WI38 (cell line): Measurements from ENCODE around the gene ATOSA.

Experiments
- H3K4me3 ChIP-seq: 2 replicates; pipeline ENCODE4 v1.5.1; 2011; ENCODE audit warnings: low read depth, mild to moderate bottlenecking, control low read depth, low read length
- CTCF ChIP-seq: IDR thresholded peaks from 2 replicates; pipeline ENCODE4 v1.5.1; 2012; ENCODE audit warnings: low read depth, mild to moderate bottlenecking, control low read depth, low read length

ATOSA gene

GRCh38 chr15:52668133-52668532, 11.1 kb downstream of the ATOSA start:
- no peak overlapping the region for H3K4me3 ChIP-seq
- TF ChIP-seq CTCF = no peak

- no peak for TF ChIP-seq CTCF
- no peak overlapping the region for H3K4me3 ChIP-seq
Measured at GRCh38 chr15:52667597-52667996, 11.6 kb downstream of the ATOSA start.

- H3K4me3 ChIP-seq = no peak overlapping the region
- TF ChIP-seq CTCF = no peak
Measured at GRCh38 chr15:52663536-52664294, 15.5 kb downstream of the ATOSA start.

GRCh38 chr15:52661909-52662308, 17.3 kb downstream of the ATOSA start:
- TF ChIP-seq CTCF = no peak
- no peak overlapping the region for H3K4me3 ChIP-seq

GRCh38 chr15:52660192-52660591, 19.0 kb downstream of the ATOSA start:
- no peak for TF ChIP-seq CTCF
- H3K4me3 ChIP-seq = no peak overlapping the region

- no peak overlapping the region for H3K4me3 ChIP-seq
- no peak for TF ChIP-seq CTCF
Measured at GRCh38 chr15:52658955-52659354, 20.2 kb downstream of the ATOSA start.

- no peak for TF ChIP-seq CTCF
- no peak overlapping the region for H3K4me3 ChIP-seq
Measured at GRCh38 chr15:52657338-52657737, 21.9 kb downstream of the ATOSA start.
